Activated naive CD8-positive, alpha-beta T cell (primary cell): ENCODE measurements around the gene CCR6.
"Not testable (repeated sequence)": the region's sequence is repeated elsewhere in the genome, so short reads cannot be mapped to it uniquely, and the experiment has no call there.

Experiments
- H3K27ac Mint-ChIP-seq: one replicate; pipeline ENCODE4 v1.8.0; 2021; ENCODE audit warnings: mixed read lengths
- H3K27me3 Mint-ChIP-seq: one replicate; pipeline ENCODE4 v1.8.0; 2021; ENCODE audit warnings: mixed read lengths
- H3K36me3 Mint-ChIP-seq: one replicate; pipeline ENCODE4 v1.8.0; 2021; ENCODE audit warnings: mixed read lengths
- H3K4me1 Mint-ChIP-seq: one replicate; pipeline ENCODE4 v1.8.0; 2021; ENCODE audit warnings: low read depth, mixed read lengths
- H3K4me3 Mint-ChIP-seq: one replicate; pipeline ENCODE4 v1.8.0; 2021; ENCODE audit warnings: mild to moderate bottlenecking, mixed read lengths
- H3K9me3 Mint-ChIP-seq: one replicate; pipeline ENCODE4 v1.8.0; 2021; ENCODE audit warnings: low read depth, mixed read lengths

The CCR6 gene

GRCh38 chr6:167181351-167181750 is 58.5 kb downstream of the CCR6 start:
- not testable (repeated sequence) for H3K4me1 Mint-ChIP-seq, H3K9me3 Mint-ChIP-seq

GRCh38 chr6:167182913-167183314 is 60.0 kb downstream of the CCR6 start:
- not testable (repeated sequence) for H3K4me1 Mint-ChIP-seq, H3K9me3 Mint-ChIP-seq, H3K36me3 Mint-ChIP-seq, H3K27ac Mint-ChIP-seq, H3K27me3 Mint-ChIP-seq, H3K4me3 Mint-ChIP-seq

More at GRCh38 chr6:167181351-167181750, 58.5 kb downstream of the CCR6 start:
- H3K4me3 Mint-ChIP-seq, H3K36me3 Mint-ChIP-seq, H3K27ac Mint-ChIP-seq, H3K27me3 Mint-ChIP-seq: not testable (repeated sequence)

- not testable (repeated sequence) for H3K4me3 Mint-ChIP-seq, H3K4me1 Mint-ChIP-seq, H3K36me3 Mint-ChIP-seq, H3K9me3 Mint-ChIP-seq, H3K27me3 Mint-ChIP-seq, H3K27ac Mint-ChIP-seq
These were observed 62.2 kb downstream of the CCR6 start for GRCh38 chr6:167185101-167185500.

- H3K36me3 Mint-ChIP-seq, H3K9me3 Mint-ChIP-seq, H3K27ac Mint-ChIP-seq, H3K27me3 Mint-ChIP-seq, H3K4me1 Mint-ChIP-seq, H3K4me3 Mint-ChIP-seq: not testable (repeated sequence)
These were observed 64.4 kb downstream of the CCR6 start for GRCh38 chr6:167187275-167187674.
